Stimulated activated CD4-positive, alpha-beta T cell treated with anti-CD3 and anti-CD28 coated beads, Interleukin-15, amount 100 ng/mL, for 1 hour (primary cell): ENCODE measurements around the gene DNAI1.
A peak's percentile ranks its signal among the peaks of the same experiment; 100 is the strongest.
"Not testable (repeated sequence)": the region's sequence is repeated elsewhere in the genome, so short reads cannot be mapped to it uniquely, and the experiment has no call there.

ENCODE experiments used
- DNase-seq, 2 donors: peaks; one replicate each; pipeline ENCODE4 v3.0.0-alpha.2; 2020; ENCODE audit warnings: low read depth in 1 of 2, low spot score in 1 of 2

The DNAI1 gene

DNA sequence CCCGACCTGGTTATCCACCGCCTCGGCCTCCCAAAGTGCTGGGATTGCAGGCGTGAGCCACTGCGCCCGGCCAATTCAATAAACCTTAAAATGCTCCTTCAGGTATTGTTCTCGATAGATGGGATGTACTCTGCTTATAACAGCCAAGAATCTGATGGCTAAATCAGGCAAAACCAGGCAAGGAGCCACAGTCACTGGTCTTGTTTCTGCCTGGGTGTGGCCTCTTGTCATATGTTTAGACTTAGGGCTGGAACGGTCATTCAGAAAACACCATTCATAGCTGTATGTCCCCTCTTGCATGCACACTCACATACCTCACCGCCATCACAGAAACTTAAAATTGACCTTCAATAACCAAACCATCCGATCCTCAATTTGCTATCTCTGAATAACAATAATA lies 8.0 kb upstream of the DNAI1 start:
- DNase-seq = no peak

DNA sequence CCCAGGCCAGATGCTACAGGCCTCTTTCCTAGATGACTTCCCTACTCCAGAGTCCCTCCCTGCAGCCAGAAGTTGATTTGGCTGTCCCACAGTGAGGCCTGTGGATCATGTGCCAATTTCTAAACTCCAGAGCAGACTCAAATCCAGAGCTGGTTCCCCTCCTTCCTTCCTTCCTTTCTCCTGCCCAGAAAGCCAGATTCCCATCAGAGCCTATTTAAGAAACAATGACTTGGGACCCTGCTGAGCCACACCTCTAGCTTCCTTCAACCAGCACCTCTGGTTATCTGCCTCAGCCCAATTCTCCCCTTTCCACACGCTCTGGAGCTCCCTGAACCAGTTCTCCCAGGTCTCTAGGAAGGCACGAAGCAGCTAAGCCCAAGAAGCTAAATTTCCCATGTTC lies 7.5 kb upstream of the DNAI1 start:
- no peak for DNase-seq

DNA sequence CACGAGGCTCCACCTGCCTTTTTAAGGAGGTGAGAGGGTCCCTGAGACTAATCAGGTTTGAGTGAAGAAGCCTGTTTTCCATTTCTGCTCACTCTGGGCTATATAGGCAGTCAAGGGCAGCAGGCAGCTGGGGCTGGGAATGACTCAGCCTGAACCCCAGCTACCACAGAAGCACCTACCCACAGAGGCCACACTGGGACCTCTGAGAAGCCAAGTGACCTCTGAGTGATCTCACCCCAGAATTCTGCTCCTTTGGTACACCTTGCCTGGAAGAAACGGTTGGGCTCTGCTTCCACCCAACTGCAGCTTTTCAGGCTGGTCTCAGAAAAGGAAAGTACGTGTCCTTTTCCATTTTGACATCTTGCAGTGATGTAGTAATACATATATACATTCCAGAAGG lies 7.1 kb upstream of the DNAI1 start:
- no peak for DNase-seq

DNA sequence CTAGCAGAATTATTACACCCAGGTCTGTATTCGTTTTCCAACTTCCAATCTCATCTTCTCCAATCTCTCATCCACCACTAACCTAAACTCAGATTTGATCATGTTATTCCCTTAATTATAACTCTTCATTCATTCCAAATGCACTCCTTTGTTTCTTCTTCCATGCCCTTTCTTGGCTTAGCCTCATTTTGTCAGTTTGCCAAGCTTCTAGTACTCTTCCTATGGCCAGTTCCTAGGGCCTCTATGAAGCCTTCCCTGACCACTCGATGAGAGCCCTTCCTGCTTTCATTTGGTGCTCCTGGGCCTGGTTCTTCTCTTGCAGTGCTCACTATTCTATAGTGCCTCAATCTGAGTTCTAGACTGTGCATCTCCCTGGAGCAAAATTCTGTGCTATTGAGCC lies 6.0 kb upstream of the DNAI1 start:
- DNase-seq = no peak

DNA sequence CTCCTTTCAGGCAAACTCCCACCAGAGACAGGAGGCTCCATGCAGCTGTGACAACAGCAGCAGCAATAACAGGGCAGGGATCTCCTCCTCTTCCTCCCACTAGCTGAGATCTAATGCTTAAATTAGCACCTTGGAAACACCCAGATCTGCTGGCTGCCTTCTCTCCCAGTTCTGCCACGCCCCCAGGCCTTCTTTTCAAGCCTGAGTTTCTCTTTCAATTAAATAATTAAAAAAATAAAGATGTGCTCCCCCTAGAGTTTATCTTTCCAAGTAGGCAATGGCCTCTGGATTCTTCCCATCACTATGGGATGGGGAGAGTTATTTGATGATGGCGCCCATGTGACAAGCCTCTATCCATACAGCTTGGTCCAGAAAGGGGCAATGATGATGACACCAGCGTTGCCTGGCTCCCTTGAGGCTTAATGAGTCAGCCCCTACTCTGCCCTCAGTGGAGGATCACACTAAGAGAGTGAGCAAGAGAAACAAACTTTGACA lies 4.0 kb upstream of the DNAI1 start:
- DNase-seq = peak in 1 of 2 donors; percentile 6

DNA sequence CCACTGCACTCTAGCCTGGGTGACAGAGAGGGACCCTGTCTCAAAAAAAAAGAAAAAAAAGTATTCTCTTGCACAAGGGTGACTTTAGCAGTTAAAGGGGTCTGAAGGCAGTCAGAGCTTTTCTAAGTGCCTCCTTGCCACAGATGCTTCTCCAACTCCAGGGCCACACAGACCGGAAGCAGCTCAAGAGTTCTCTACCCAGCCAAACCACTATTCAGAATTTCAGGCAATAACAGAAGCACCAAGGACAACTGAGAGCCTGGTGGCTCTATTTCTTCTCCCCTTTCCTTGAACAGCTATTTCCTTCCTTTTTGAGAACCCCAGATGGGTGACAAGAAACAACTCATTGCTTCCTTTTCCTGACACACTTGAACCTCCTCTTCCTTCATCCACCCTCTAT lies 2.5 kb upstream of the DNAI1 start:
- no peak for DNase-seq

DNA sequence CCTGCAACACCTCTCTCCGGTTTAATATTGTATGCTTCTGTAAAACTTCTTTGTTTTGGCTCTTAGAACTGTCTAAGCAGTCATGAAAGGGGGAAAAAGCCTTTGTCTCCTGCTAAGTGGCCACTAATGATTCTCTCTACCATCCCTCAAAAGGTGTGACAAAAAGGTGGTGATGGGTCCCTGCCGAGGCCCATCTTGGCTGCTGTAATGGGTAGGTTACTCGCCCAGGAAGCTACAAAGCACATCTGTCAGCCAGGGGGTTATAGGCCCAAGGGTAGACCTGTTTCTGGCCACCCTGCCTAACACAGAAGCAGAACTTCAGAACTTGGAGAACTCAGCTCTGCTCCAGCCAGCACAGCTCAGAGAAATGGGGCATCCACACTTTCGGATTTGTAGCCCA lies 1.9 kb upstream of the DNAI1 start:
- no peak for DNase-seq

DNA sequence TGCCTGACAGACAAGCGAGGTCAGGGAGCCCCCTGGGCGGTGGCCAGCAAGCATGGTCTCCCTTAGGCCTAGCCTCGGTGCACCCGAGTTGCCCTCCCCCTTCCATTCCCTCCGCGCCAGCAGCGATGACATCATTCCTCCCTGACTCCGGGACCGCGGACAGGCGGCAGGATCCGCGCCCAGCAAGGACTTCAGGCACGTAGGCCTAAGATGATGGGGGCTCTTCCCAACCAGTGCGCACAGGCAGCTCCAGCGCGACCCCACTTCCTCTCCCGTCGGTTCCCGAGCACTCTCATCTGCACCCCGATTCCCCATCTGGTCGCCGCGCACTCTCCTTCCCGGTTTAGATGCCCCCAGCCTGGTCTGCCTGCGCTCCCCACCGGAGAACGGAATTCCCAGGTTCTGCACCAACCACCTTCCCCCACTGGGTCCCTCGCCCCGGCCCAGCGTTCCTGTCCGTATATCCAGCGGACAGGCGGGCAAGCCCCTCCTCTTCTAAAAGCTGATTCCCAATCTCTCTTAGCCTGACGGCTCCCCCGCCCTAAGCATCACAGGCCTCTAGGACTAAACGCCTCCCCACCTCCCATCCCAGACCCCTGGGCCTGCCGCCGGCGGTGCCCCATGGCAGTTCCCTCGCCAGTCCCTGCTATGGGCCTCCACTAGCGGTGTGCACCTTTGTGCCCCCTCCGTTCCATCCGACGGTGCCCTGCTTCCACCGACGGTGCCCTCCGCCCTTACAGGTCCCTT lies 1.2 kb upstream of the DNAI1 start:
- DNase-seq = no peak

DNA sequence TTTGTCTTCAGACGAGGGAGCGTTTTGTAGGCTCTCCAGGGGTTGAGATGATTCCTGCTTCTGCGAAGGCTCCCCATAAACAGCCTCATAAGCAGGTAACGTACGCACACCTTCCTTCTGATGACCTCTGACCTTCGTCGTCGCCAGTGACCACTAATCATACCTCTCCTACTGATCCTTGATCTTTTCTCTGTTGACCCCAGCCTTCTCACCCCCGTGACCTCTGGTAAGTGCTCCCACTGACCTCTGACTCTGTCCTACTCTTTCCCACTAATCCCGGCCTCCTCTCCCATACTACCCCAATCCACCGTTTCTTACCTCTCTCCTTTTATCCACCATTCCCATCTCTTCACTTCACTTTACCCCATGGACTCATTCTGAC lies 345 bp downstream of the DNAI1 start:
- no peak for DNase-seq

DNA sequence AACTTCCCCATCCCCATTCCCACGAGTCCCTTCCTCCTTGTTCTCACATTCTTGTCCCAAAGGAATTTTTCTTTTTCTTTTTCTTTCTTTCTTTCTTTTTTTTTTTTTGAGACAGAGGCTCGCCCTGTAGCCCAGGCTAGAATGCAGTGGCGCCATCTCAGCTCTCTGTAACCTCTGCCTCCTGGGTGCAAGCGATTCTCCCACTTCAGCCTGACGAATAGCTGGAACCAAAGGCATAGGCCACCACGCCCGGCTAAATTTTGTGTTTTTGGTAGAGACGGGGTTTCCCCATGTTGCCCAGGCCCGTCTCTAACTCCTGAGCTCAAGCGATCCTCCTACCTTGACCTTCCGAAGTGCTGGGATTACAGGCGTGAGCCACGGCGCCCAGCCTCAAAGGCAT lies 751 bp downstream of the DNAI1 start:
- DNase-seq = no peak

DNA sequence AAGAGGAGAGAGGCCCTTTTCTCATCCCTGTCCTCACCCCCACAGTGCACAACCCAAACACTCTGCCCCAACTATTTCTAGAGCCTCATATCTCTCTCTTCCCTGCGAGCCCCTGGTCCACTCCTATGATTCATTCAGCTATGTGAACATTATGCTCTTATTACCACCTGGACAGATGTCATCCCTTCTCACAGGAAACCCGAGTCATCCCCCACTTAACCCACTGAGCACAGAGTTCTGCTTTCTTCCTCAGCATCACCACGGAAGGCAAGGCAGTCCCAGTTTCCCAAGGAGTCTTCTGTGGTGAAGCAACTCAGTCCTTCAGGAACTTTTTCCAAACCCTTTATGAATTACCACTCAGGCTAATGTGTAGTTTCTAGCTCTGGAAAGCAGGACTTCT lies 1.3 kb downstream of the DNAI1 start:
- DNase-seq = no peak

DNA sequence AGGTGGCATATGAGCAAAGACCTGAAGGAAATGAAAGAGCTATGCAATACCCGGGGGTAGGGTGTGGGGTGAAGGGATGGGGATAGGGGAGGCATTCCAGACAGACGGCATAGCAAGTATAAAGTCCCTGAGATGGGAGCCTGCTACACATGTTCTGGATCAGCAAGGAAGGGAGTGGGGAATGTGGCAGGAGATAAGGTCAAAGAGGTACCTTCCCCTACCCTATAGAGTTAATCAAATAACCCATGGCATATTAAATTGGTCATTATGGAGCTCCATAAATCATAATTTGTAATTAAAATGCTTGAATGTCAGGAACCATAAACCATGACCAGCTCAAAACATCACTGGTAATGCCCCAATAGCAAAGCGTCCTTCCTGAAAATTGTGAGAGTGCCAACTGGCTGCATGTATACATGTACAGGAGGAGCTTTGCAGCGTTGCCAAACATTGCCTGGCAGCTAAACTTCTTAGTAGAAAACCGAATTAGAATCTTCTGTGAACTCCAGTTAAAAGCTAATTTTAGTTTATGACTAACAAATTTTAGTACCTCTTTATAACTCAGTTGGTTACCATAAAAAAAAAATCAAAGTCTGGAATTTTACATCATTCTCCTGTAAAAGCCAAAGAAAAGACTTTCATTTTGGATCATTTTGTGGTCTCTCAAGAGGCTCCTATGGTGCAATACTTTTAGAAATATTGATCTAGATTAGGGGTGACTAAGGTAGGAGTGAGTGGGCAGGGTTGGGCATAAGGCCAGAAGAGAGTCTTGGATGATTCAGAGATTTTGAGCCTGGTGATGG lies 4.7 kb downstream of the DNAI1 start:
- peak in 1 of 2 donors; percentile 8 for DNase-seq

DNA sequence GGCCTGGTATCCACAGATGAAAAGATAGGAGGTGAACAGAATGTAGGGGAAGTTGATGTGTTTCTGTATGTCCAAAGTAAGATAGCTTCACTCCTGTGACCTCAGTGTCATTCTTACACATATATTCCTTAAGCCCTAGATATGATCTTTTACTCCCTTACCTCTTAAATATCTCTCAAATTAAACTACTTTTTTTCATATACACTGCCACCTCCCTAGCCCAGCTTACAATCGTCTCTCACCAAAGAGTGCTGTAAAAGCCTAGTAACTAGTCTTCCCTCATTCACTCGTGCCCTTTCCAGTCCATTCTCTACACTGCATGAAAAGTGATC lies 5.3 kb downstream of the DNAI1 start:
- no peak for DNase-seq

DNA sequence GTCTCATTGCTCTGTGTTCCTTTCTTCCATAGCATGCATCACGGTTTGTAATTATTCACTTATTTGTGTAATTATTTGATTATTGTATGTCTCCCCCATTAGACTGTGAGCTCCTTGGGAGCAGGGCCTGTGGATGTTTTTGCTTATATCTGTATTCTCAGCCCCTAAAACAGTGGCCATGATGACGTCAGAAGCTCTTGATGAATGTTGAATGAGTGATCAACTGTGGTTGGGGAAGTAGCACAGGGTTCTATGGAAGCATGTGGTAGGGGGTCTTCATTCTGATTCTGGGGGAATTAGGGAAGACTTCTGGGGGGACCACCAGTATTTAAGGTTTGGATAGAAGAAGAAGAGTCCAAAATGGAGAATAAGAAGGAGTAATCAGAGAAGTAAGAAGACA lies 6.0 kb downstream of the DNAI1 start:
- DNase-seq = no peak

DNA sequence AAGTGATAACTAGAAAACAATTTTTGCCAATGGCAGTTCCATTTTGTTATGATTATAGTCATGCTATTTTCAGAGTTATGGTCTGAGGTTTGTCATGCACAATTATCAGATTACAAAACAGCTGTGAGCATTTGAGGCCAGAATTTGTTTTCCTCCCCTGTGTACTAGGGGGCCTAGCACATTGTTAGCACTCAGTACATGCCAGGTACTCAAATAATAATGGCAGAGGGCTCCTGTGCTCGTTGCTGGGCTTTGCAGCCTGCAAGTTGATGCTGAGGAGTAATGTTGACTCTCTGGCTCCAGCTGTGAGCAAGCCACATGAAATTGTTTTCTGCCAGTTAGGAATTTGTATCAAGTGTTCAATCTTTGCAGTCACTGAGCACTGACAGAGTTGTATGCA lies 6.9 kb downstream of the DNAI1 start:
- DNase-seq = no peak

DNA sequence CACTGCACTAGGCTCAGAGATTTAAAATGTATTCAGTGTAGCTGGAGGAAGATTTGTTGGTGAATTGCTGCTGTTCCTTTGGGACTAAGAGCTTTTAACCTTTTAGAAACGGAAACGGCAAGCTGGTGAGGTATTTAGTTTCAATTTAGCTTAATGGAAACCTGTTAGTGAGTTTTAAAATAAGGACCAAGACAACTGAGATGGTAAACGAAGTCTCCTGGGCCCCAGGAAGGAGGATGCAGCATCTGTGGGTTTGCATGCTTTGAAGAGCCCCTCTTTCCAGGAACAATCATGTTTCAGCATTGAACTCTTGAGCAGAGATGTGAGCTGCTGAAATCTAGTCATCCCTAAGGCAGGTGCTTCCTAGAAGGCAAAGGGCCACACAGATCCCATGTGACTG lies 16.5 kb downstream of the DNAI1 start:
- no peak for DNase-seq

DNA sequence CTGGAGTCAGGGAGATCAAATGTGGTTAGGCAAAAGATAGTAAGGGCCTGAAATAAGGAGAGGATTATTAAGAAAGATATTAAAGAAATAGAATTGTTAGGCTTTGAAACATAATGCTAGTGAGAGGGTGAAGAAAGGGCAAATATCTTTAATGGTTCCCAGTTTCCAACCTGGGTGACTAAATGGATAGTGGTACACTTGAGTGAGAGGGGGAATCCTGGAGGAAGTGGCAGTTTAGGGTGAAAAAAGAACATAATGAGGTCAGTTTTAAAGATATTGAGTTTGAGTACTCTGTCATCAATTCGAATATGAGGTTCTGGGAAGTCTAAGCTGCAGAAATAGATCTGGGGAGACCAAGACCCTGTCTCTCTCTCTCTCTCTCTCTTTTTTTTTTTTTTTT lies 18.9 kb downstream of the DNAI1 start:
- no peak for DNase-seq

DNA sequence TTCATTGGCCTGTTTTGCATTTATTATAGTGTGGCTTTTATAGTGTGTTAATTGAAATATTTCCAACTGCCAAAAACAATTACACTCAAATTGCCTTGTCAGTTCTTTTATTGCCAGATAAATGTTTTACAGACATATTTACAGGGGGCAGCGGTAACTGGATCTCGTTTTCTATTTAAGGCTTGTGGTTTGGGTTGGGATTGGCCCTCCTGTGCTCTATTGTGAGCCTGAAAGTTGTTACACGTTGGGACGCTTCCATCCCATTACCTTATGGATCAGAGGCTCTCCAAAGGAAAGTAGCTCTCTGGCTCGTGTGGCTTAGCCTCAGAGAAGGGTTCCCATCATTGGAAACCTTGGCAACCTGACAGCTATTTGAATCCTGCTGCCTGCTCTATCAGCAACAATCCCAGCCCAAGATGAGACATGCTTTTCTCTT lies 20.8 kb downstream of the DNAI1 start:
- DNase-seq = no peak

DNA sequence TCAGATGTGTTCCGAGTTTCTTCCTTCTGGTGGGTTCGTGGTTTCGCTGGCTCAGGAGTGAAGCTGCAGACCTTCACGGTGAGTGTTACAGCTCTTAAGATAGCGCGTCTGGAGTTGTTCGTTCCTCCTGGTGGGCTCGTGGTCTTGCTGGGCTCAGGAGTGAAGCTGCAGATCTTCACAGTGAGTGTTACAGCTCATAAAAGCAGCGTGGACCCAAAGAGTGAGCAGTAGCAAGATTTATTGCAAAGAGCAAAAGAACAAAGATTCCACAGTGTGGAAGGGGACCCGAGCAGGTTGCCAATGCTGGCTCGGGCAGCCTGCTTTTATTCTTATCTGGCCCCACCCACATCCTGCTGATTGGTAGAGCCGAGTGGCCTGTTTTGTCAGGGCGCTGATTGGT lies 23.0 kb downstream of the DNAI1 start:
- not testable (repeated sequence) for DNase-seq

DNA sequence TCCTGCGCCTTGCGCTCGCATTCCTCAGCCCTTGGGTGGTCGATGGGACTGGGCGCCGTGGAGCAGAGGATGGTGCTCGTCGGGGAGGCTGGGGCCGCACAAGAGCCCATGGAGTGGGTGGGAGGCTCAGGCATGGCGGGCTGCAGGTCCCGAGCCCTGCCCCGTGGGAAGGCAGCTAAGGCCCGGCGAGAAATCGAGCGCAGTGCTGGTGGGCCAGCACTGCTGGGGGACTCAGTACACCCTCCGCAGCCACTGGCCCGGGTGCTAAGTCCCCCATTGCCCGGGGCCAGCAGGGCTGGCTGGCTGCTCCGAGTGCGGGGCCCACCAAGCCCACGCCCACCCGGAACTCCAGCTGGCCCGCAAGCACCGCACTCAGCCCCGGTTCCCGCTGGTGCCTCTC lies 24.1 kb downstream of the DNAI1 start:
- DNase-seq = not testable (repeated sequence)

DNA sequence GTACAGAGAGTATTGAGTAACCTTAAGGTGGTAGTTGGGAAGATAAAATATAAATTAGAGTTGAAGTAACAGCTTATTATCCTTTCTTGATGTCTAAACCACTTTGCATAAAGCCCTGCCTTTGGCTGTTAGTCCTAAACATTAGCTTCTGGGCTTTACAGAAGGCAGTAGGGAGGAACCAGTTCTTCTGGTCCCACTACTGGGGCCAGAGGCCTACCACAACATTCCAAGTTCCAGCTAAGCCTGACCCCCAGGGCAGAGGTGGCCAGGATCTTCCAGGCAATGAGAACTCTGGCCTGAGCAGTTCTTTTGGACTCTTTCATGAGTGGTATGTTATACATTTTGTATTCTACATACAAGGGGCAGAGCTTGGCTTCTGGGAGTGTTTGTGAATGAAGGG lies 26.1 kb downstream of the DNAI1 start:
- no peak for DNase-seq

DNA sequence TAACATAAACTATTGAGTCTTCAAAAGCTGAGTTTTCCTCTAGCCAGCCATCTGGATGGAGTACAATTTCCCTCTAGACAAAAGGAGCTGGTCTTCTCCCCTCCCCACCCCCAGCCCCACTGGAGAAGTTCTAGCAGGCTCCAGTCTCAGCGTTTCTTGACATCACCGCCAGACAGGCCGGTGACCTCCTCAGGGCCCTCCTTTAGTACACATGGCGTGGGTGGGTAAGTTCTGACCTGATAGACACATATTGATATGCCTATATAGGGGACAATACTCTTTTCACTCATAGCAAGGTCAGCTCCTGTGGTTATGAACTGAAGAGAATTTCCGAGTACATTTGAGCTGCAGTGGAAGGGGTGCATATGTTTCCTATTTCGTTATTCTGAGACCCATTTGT lies 27.2 kb downstream of the DNAI1 start:
- no peak for DNase-seq

DNA sequence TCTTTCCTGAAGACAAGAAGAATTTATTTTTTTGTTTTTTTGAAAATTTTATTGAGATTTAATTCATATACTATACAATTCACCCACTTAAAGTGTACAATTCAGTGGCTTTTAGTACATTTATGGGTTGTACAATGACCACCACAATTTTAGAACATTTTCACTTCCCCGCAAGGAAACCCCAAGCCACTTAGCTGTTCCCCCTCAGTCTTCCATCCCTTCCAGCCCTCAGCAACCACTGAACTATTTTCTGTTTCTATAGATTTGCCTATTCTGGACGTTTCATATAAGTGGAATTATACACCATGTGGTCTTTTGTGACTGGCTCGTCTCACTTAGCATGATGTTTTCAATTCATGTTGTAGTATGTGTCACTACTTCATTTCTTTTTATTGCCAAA lies 28.0 kb downstream of the DNAI1 start:
- DNase-seq = no peak
